ENCODE data around the gene EPS8.

The EPS8 gene

DNA sequence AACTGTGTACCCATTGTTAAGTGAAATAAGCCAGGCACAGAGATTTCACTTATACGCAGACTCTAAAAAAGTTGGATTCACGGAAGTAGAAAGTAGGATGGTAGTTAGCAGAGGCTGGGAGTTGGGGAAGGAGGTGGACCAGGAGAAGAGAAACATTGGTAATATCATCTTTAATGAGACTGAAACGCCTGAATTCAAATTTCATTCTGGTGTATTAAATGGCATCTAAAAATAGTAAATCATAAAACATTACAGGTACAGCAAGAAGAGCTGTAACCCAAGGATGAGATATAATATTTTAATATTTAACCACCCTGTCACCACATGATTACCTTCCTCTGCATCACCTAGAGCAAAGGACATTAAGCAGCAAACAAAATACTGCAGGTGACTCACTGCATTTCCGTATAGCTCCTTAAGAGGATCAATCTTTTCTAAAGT is 99.4 kb downstream of the EPS8 start:
- no peak for DNase-seq (ENCODE audit: low read depth)

DNA sequence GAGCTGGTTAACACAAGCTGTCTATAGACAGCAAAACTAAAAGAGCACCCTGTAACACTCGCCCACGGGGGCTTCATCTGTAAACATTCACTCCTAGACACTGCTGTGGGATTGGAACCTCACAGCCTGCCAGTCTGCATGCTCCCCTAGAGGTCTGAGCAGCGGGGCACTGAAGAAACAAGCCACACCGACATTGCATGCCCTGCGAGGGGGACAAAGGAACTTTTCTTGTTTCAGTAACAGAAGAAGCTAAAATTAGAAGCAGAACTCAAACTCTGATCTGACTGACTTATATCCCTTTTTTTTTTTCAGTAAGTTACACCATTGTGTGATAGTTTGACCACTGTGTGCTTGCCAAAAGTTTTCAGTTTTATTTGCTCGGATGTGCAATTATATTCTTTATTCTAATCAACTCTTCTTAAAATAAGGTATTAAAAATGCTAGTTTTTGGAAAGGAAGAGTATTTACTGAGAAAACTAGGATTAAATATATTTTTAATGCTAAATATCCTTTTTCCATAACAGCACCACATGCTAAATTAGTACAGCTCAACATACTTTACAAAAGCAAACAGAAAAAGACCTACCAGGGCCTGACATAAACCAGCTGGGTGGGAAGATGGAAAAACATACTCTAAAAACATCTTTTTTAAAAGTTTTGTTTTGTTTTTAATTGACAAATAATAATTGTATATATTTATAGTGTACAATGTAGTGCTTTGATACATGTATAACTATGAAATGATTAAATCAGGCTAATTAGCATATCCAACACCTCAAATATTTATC is 100.2 kb downstream of the EPS8 start:
- no peak for DNase-seq (ENCODE audit: low read depth)

DNA sequence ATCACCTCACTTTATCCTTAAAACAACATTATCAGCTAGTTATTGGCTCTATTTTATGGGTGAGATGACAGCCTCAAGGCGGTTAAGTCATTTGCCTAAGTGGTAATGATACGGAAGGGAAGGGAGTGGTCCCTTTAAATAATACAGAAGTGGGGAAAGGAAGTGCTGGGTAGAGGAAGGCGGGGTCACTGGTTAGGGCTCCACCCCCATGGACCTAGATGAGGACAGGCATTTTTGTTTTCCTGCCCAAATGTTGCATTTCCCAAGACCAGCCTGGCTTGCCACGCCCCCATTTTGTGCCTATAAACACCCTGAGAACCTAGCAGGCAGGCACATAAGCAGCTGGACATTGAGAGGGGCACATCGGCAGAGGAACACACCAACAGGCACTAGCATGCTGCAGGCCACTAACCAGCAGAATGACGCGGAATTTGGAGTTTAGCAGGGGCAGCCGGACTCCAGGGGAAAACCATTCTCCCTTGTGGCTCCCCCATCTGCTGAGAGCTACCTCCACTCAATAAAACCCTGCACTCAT is 100.9 kb downstream of the EPS8 start:
- DNase-seq (ENCODE audit: low read depth): no peak

DNA sequence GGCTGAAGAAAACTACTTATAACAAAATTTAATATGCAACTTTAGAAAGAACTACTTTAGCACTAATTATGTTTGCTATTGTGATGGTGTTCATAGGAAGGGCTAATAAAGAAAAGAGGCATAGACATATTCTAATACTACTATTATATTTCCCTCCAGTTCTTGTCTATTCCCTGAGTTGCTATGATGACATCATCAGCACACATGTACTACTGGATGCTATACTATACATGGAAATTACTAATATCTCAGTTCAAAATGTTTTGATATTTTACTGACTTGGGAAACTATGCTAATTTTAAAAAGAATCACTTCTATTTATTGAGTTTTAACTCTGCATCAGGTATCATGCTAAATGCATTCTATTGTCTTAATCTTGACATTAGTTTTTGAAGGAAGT is 101.6 kb downstream of the EPS8 start:
- DNase-seq (ENCODE audit: low read depth): no peak

DNA sequence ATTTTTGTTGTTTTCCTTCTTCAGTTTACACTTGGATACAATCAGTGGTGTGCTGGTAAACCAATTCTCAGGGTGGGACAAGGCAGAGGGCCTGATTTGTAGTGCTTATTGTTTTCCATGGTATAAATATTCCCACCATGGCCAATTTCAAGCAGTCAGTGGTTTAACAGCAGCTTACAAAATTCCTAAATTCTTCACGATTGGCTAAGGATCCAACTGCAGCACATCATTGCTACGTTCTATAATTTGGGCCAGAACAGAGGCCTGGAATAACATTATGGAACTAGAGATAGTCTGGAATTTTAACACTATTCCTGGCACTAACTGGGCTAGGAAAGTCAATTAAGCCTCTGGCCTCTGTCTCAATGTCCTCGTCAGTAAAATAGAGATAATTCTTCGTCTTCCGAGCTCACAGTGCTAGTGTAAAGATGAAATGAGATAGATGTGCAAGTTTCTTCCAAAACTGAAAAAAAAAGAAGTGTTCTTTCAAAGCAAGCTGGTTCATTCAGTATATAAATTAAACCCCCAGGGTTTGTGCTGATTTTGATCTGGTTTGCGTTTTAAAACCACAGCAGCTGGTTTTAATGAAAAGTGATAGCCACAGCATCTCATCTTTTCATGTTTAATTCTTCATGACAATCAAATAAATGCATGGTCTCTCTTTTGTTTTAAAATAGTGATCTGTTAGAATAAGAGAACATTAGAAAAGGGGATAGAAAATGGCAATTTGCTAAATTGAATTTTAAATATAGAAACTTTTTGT is 104.1 kb downstream of the EPS8 start:
- no peak for DNase-seq (ENCODE audit: low read depth)

DNA sequence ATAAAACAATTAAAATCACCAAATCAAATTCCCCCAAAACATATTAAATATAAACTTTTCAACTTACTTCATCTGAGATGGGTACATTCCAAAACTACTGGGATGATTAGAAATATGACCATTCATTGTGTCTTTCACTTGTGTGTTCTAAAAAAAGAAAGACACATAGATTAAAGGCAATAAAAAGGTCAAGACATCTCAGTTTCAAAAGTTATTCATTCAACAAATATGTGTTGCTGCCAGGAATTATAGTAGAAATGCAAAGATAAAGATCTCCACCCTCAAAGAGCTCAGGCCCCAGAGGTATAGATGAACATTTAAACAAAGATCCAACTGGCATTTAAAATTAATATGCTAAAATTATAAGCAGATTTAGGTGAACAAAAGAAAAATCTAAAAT is 106.4 kb downstream of the EPS8 start:
- DNase-seq (ENCODE audit: low read depth): peak; percentile 62

DNA sequence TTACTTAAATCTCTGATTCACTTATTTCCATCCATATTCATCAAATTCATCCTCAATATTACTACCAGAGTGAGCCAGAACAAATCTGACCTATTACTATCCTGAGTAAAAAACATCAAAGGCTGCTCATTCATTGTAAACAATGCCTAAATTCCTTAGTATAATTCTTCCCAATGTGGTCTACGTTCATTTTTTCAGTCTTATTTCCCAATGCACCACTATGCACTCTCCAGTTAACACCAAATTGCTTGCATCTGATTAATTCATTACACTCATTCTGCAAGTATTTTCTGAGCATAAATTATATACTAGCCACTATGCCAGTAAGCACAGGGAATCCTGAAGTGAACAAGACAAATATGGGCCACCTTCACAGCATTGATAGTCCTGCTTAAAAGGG is 110.0 kb downstream of the EPS8 start:
- DNase-seq (ENCODE audit: low read depth): peak; percentile 70

DNA sequence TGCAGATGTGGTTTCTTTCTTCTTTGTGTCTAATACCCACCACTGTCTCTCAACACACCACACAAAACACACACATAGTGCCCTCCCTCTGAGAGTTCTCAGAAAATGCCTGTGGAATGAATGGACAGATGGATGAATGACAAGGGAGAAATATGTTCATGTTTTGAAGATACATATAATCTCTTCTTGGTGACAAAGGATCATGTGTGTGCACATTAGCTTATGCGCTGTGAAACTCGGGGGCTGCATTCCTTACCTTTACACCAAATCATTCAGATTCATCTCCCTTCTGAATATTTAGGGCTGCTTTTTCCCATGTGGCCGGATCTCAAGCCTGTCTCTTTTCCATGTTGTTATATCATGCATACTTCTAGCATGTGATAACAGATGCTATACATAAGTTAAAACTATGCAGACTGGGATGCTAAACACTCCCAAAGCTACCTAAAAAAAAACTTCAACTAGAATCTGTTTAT is 111.4 kb downstream of the EPS8 start:
- no peak for DNase-seq (ENCODE audit: low read depth)

DNA sequence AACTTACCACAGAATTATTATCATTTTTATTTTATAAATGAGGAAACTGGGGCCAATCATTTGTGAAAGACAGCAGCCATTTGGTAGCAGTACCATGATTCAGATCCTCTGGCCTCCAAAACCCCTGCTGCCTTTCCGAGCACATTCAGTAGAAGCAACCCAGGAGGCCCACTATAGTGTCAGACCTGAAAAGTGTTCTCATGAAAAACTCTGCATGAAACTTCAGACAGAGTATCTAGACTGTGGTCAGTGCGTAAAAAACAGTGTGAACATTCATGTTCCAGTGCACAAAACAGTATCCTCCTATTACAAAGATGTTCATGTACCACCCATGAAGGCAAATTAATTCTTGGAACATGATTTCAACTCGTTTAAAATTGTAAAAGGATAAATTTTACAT is 112.0 kb downstream of the EPS8 start:
- no peak for DNase-seq (ENCODE audit: low read depth)

DNA sequence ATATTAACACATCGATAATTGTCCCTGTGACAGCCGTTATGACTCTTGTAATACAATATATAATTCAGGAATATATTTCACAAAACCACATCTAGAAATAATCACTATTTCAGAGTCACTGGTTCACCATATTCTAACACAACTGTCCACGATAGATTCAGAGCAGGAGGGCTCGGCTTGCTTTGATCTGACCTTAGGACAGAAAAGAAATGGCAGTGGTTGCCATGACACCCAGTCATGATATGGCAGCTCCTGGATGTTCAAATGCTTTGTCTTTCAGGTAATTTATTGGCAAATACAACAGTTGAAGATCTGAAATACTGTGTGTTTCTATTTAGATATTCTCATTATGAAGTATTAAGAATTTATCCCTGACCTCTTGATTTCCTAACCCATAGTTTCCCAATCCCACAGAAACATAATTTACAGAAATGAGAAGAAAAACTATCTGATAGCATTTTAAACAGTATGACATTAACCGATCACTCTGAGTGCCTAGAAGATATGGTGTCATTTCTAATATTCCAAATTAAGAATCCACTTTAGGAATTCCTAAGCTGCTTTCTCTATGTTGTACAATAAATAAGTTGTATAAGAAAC is 116.4 kb downstream of the EPS8 start:
- no peak for DNase-seq (ENCODE audit: low read depth)

DNA sequence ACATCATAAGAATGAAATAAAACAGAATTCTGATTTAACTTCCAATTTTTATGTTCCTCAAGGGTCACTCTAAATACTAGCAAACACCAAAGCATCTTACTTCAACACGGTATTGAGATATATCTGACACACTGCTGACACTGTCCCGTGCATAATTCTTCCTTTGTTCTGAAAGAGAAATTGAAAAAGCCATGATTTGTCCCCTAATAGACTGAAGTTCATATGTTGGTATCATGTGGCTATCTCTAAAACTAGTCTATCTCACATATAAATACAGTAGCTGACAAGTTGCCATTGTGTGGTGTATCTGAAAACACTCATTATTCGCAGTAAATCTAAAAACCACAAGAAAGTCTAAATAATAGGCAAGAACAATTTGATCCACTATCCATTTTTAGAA is 118.4 kb downstream of the EPS8 start:
- no peak for DNase-seq (ENCODE audit: low read depth)

DNA sequence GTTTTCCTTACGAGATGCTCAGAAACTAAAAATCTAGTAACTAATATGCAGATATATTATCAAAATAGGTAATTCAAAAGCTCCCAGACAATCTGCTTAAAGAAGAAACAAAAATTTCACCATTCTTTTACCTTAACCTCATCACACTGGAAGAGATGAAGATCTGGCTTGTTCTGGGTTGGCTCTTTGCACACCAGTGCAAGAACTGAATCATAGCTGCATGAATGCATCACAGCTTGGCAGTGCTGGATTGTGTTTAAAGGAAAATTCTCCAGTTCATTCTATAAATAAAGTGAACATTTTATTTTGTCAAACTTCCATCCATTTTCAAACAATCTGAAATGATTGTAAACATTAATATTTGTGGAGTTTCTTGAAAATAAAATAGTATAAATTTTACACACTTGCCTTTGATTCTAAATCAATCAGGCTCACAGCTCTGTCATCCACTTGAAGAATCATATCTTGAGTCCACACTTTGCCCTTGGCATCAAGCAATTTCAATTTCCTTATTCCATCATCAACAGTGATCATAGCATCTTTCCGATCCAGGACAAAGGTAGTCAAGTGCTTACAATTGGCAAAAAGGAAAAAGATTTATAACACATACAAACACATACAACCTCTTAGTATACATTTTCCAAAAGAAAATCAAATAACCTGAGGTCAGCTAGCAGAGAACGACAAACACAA is 119.8 kb downstream of the EPS8 start:
- no peak for DNase-seq (ENCODE audit: low read depth)

DNA sequence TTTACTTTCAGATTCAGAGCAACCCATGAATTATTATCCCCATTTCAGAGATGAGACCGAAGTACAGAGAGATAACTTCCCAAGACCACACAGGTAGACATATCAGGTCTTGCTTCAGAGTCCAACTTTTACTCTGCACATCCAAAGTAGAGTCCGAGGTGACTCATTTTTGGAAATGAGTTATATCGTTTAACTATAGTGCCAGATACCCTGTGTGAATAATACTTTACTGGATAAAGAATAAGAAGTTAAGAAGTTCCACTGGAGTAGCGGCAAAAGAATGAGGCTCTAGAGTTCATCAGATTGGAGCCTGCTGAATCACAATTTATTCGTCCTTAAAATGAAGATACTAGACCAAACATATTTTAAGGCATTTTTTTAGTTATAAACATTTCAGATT is 124.7 kb downstream of the EPS8 start:
- no peak for DNase-seq (ENCODE audit: low read depth)

DNA sequence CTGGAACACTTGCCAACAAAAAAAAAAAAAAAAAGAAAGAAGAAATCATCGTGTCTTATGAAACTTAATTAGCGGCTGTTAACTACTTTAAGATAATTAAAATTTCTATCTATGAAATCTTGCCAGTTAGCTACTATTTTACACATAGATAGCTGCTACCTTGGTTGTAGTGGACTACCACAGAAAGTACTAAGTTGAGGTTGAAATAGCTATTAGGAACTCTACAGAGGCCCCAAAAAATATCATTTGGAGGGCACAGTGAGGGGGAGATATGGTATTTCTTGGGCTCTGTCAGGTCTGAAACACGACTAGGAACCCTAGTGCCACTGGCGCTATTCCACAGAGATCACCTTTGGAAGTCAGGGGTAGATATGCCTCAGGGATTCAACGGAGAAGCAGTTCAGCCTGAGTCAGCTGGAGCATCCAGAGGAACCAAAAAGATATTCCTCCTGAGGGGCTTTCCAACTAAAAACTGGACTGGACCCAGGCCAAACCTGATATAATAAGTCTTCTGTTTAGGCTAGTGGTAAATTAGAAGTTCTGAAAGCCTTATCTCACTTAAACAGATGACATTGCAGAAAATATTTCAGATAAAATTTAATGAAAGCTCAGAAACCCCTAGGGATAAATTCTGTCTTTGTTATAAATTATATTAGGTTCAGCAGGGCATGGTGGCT is 126.1 kb downstream of the EPS8 start:
- peak; percentile 46 for DNase-seq (ENCODE audit: low read depth)

DNA sequence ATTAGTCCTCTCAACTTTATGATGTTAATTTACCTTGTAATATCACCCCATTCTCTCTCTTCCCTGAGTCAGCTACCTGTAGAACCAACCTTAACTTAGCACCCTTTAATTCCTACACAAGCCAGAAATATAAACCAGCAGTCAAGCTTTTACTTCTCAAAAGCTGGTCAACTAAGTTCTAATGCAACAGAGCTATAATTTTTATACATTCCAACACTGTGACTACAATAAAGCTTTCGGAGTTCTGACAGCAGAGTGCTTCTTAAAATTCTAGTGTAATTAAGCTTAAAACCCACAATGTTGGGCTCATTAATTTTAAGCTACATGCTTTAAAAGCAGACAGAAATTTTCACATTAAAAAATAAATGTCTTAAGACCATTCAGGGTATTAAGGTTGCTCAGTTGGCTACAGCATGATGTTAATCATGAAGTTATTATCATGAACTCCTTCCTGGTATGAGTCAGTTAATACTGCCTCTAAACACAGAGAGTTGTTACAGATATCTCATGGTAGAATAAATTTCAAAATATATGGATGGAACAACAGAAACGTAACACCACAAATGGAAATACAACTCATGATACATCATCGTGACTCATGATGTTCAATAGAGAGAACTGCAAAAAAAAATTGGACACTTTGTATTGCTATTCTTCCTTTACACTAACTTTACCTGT is 126.7 kb downstream of the EPS8 start:
- DNase-seq (ENCODE audit: low read depth): peak; percentile 96

DNA sequence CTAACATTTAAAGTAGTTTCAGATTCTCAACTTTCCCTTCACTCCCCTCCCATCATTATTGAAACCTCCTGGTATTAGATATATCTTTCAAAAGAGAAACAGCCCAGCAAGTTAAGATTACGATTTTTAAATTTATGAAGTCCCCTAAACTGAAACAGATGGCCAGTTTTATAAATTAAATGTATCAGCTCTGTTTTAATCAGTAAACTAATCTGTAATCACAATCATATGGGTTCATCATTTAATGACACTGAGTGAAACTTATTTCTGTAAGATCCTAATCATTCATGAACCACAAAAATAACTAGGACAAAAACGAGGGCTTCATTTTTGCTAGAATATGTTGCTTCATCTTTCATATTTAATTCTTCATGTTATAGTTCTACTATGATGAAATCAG is 137.8 kb downstream of the EPS8 start:
- no peak for DNase-seq (ENCODE audit: low read depth)

DNA sequence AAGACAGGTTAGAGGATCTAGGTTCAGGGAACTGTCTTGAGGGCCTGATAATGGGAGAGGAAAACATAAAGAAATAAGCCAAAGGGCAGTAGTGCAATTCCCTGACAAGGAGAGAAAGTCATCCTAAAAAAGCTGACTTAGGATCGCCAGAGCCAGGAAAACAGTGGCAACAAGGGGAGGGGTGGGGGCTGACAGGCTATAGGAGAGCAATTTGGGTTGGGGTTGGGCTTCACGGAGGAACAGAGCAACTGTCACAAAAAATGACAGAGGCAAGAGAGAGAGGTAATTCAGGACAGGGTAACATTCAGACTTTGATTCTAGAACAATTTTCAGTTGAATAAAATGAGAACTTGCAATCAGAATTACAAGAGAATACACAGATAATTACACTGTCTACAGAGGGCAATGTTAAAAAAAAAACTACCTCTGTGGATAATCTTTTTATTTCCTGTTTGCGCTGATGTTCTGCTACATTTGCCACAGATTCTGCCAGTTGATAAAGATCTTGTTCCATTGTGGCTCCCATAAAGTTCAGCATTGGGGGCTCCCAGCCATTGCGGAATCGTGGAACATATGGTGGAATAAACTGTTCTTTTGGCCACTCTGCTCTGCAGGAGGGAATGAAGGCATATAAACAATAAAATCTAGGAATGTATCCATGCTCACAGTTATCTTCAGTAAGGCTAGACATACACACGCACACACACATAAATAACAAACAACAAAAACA is 138.6 kb downstream of the EPS8 start:
- DNase-seq (ENCODE audit: low read depth): peak; percentile 82

DNA sequence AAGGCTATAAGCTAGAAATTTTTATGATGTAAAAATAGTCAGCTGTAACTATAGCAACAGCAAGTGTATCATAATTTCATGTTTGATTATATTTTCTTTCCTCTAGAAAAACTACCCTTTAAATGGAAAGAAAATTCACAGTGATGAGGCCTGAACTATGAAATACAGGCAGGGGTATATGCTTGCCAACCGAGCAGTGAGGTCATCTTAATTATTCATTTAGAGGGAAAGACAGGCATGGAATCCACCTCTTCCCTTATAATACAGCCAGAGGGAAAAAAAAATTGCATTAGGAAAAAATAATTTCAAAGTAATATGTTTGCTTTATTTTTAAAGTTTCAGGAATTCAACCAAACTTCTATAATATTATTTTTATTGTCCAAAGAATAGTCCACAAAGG is 139.8 kb downstream of the EPS8 start:
- no peak for DNase-seq (ENCODE audit: low read depth)

DNA sequence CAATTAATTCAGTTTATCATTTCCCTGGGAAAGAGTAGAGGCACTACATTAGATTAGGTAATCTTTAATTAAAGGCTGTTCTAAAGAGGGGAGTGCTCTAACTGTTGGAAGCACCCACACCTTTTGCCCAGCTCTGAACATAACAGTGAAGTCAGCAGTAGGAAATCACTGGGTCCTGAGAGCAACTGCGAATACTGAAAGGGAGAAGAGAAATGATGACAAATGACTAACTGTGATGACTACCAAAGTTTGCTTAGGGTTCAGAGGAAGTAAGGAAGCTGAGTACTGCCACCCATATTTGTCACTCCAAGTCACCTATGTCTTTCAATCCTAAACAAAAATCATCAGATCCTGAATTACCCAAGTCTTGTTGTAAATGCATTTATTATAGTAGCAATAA is 140.6 kb downstream of the EPS8 start:
- DNase-seq (ENCODE audit: low read depth): no peak

DNA sequence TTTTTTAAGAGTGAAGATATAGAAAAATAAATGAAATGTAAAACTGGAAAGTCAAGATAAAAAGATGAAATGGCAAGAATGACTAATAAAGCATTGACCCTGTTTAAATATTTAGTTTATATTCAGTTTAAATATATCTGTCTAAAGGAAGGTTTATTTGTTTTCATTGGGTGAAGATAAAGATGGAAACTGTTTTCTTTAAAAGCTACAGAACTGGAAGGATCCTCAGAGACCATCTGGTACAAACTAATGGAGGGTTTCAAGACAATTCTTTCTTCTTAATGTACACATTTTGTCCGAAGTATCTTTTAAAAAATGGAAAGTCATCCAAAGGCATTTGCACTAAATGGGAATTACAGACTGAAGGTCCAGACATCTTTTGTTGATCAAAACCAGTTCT is 142.6 kb downstream of the EPS8 start:
- no peak for DNase-seq (ENCODE audit: low read depth)
